H1 (cell line): ENCODE data around the gene ORC6. TPM values are rescaled to one million over a fixed set of nuclear protein-coding genes. Genes with fewer than 3 reads are reported as not detected.

Experiments
- CEBPB ChIP-seq: IDR thresholded peaks from 2 replicates; pipeline ENCODE4 v1.6.1; 2012; ENCODE audit warnings: low read depth, low read length
- CHD1 ChIP-seq: IDR thresholded peaks from 2 replicates; pipeline ENCODE4 v1.6.1; 2012; ENCODE audit warnings: low read depth, low read length, improper control_type of control experiment
- RXRA ChIP-seq: IDR thresholded peaks from 2 replicates; pipeline ENCODE4 v1.6.1; 2011; ENCODE audit warnings: low read depth, mild to moderate bottlenecking, low read length, moderate library complexity; ENCODE audit not compliant: insufficient read depth
- TAF1 ChIP-seq: IDR thresholded peaks from 2 replicates; pipeline ENCODE4 v1.6.1; 2011; ENCODE audit warnings: mild to moderate bottlenecking, low read depth, low read length
- TCF12 ChIP-seq: IDR thresholded peaks from 2 replicates; pipeline ENCODE4 v1.6.1; 2011; ENCODE audit warnings: low read depth, mild to moderate bottlenecking, low read length
- USF2 ChIP-seq: IDR thresholded peaks from 2 replicates; pipeline ENCODE4 v1.6.1; 2011; ENCODE audit warnings: low read length, improper control_type of control experiment
- polyA plus RNA-seq, 7 experiments: library from polyadenylated mRNA; depleted of rRNA in 3 of 7; stranded (reverse) in 5 of 7; unstranded in 2 of 7; fragments of >200 nt in 5 of 7; fragments of 200-250 nt in 2 of 7; gene quantifications; 1 replicate in 5 of 7; 2 replicates in 1 of 7; 4 replicates in 1 of 7; pipeline versions ENCODE4 v1.2.1 to v1.2.3, GENCODE V29; 2011 to 2013; ENCODE audit warnings: missing spikeins in 2 of 7, mixed read lengths in 2 of 7
- total RNA-seq: library from RNA; stranded (reverse); fragmentation: NEBNext Ultra II Directional; extraction: Animal tissue kit (Norgen Biotek cat#: 25700); gene quantifications from 2 replicates; pipeline ENCODE4 v1.2.1, GENCODE V29; 2021

Gene ORC6
- total and polyA plus RNA-seq, 2 of the 8 experiments (the other 6 are each of a cell fraction or from before 2014, with no cell fraction given), result 41.8 to 67.4 TPM

GRCh38 chr16:46746821-46747776 is 57.6 kb downstream of the ORC6 start (continued):
- TF ChIP-seq CHD1 (no peak), TCF12 (no peak), RXRA (no peak), CEBPB (peak; percentile 78), TAF1 (no peak), USF2 (no peak)

Other genes with a start within 250 kb of the ORC6 start
- gene SHCBP1, start 68.3 kb upstream of the ORC6 start, total RNA-seq, result 14.8 and 15.3 TPM in 2 replicates
- 3.9 and 5.7 TPM in 2 replicates for gene SHCBP1, start 68.3 kb upstream of the ORC6 start, polyA plus RNA-seq (2011; rRNA removed)
- 58.1 and 66.9 TPM in 2 replicates for gene VPS35, start 481 bp upstream of the ORC6 start, total RNA-seq
- gene VPS35, start 481 bp upstream of the ORC6 start, polyA plus RNA-seq (2011; rRNA removed), result 8.9 and 10.3 TPM in 2 replicates
- gene MYLK3, start 58.7 kb downstream of the ORC6 start, total RNA-seq, result 0.23 and 0.35 TPM in 2 replicates
- gene MYLK3, start 58.7 kb downstream of the ORC6 start, polyA plus RNA-seq (2011; rRNA removed), result 0.14 and 0.19 TPM in 2 replicates
- gene C16orf87, start 141.5 kb downstream of the ORC6 start, total RNA-seq, result 20.6 and 21.8 TPM in 2 replicates
- 3.4 and 4.8 TPM in 2 replicates for gene C16orf87, start 141.5 kb downstream of the ORC6 start, polyA plus RNA-seq (2011; rRNA removed)
- gene GPT2, start 194.7 kb downstream of the ORC6 start, total RNA-seq, result 86.3 and 94.1 TPM in 2 replicates
- gene GPT2, start 194.7 kb downstream of the ORC6 start, polyA plus RNA-seq (2011; rRNA removed), result 71.6 and 121 TPM in 2 replicates